HG03159 (cell line): ENCODE results near the gene RRP1B.

Source experiments
- ATAC-seq: cut with Tn5 transposase; IDR thresholded peaks from one replicate; pipeline ENCODE4 v1.9.1; 2021; ENCODE audit warnings: mild to moderate bottlenecking, moderate library complexity; ENCODE audit not compliant: unreplicated experiment

RRP1B gene

GRCh38 chr21:43739621-43740435 is 80.5 kb downstream of the RRP1B start:
- no peak for ATAC-seq

- no peak for ATAC-seq
Measured at GRCh38 chr21:43740497-43741156, 81.3 kb downstream of the RRP1B start.

GRCh38 chr21:43741423-43742096 is 82.2 kb downstream of the RRP1B start:
- no peak for ATAC-seq

- no peak for ATAC-seq
Measured at GRCh38 chr21:43743947-43744346, 84.6 kb downstream of the RRP1B start.

GRCh38 chr21:43744725-43745124 is 85.4 kb downstream of the RRP1B start:
- no peak for ATAC-seq
